IMR-90 (cell line): ENCODE data around the gene MRPL41. TPM values are rescaled to one million over a fixed set of nuclear protein-coding genes. Genes with fewer than 3 reads are reported as not detected.

Source experiments
- ATAC-seq: fragments of 200-7000 bp; cut with Tn5 transposase; 2 replicates; pipeline ENCODE4 v1.9.1; 2020; ENCODE audit warnings: low read depth, mild to moderate bottlenecking, moderate library complexity
- BruUV-seq: library from RNA; stranded (reverse); fragments of 400-500 nt; replicated peaks from 2 replicates; lab custom pipeline; 2021; lab: Mats Ljungman, UMichigan
- CTCF ChIA-PET: fragments of 300-600 bp; formaldehyde crosslinking; extraction: SDS; loops from one replicate; lab custom pipeline; 2021; ENCODE audit warnings: antibody characterized with exemption; lab: Yijun Ruan, JAX
- POLR2A ChIA-PET: fragments of 300-600 bp; sonication (Branson Sonifier 250); formaldehyde crosslinking; loops from one replicate; lab custom pipeline; 2022; ENCODE audit warnings: antibody characterized with exemption; ENCODE audit not compliant: unreplicated experiment; lab: Charles Lee
- DNase-seq: peaks from one replicate; pipeline ENCODE4 v3.0.0; 2013
- H2AFZ ChIP-seq: replicated peaks from 2 replicates; pipeline ENCODE3; 2013; ENCODE audit warnings: low read length, mild to moderate bottlenecking; ENCODE audit not compliant: poor library complexity
- H2AK5ac ChIP-seq: 2 replicates; pipeline ENCODE4 v1.6.1; 2013; ENCODE audit warnings: low read depth, low read length, inconsistent platforms
- H2AK9ac ChIP-seq: replicated peaks from 2 replicates; pipeline ENCODE3; 2013; ENCODE audit warnings: mild to moderate bottlenecking, low read depth, low read length, moderate library complexity; ENCODE audit not compliant: poor library complexity
- H2BK120ac ChIP-seq: 2 replicates; pipeline ENCODE4 v1.6.1; 2013; ENCODE audit warnings: low read depth, low read length, inconsistent platforms
- H2BK15ac ChIP-seq: 3 replicates; pipeline ENCODE4 v1.6.1; 2013; ENCODE audit warnings: low read depth, low read length, inconsistent platforms
- H2BK20ac ChIP-seq: 2 replicates; pipeline ENCODE4 v1.6.1; 2013; ENCODE audit warnings: low read depth, mild to moderate bottlenecking, inconsistent platforms, low read length, moderate library complexity
- H2BK5ac ChIP-seq: 2 replicates; pipeline ENCODE4 v1.6.1; 2013; ENCODE audit warnings: mild to moderate bottlenecking, low read depth, low read length, inconsistent platforms; ENCODE audit not compliant: poor library complexity, severe bottlenecking
- H3K14ac ChIP-seq: replicated peaks from 2 replicates; pipeline ENCODE4 v1.6.1; 2013; ENCODE audit warnings: low read depth, low read length, inconsistent platforms
- H3K18ac ChIP-seq: 2 replicates; pipeline ENCODE4 v1.6.1; 2013; ENCODE audit warnings: low read depth, low read length, control low read depth
- H3K23ac ChIP-seq: 2 replicates; pipeline ENCODE4 v1.6.1; 2013; ENCODE audit warnings: low read depth, low read length, inconsistent platforms
- H3K27ac ChIP-seq: 2 replicates; pipeline ENCODE4 v1.5.1; 2013; ENCODE audit warnings: mild to moderate bottlenecking, control low read depth, low read length; ENCODE audit not compliant: insufficient read depth
- H3K27me3 ChIP-seq: 2 replicates; pipeline ENCODE4 v1.6.1; 2013; ENCODE audit warnings: low read length; ENCODE audit not compliant: control insufficient read depth, insufficient read depth
- H3K36me3 ChIP-seq: 2 replicates; pipeline ENCODE4 v1.6.1; 2013; ENCODE audit warnings: low read length, mixed read lengths; ENCODE audit not compliant: control insufficient read depth, insufficient read depth
- H3K4ac ChIP-seq: 2 replicates; pipeline ENCODE4 v1.6.1; 2013; ENCODE audit warnings: low read depth, low read length, inconsistent platforms
- H3K4me1 ChIP-seq: 2 replicates; pipeline ENCODE4 v1.6.1; 2013; ENCODE audit warnings: low read length, mixed read lengths; ENCODE audit not compliant: control insufficient read depth, insufficient read depth
- H3K4me2 ChIP-seq: 2 replicates; pipeline ENCODE4 v1.6.1; 2013; ENCODE audit warnings: low read depth, mild to moderate bottlenecking, control low read depth, low read length, moderate library complexity
- H3K4me3 ChIP-seq: 2 replicates; pipeline ENCODE4 v1.5.1; 2013; ENCODE audit warnings: low read depth, mild to moderate bottlenecking, control low read depth, low read length, moderate library complexity; ENCODE audit not compliant: insufficient read depth
- H3K56ac ChIP-seq: 2 replicates; pipeline ENCODE4 v1.6.1; 2013; ENCODE audit warnings: low read length, inconsistent platforms; ENCODE audit not compliant: insufficient read depth; ENCODE audit errors: extremely low read depth
- H3K79me1 ChIP-seq, 2 experiments: 2 replicates each; pipeline ENCODE4 v1.6.1; 2013; ENCODE audit warnings: low read length in 2 of 2, inconsistent platforms in 1 of 2, low read depth in 1 of 2
- H3K9ac ChIP-seq: 2 replicates; pipeline ENCODE4 v1.6.1; 2013; ENCODE audit warnings: low read depth, low read length, control low read depth
- H3K9me1 ChIP-seq: 2 replicates; pipeline ENCODE4 v1.6.1; 2013; ENCODE audit warnings: low read length, inconsistent platforms; ENCODE audit not compliant: insufficient read depth
- H3K9me3 ChIP-seq: 2 replicates; pipeline ENCODE4 v1.6.1; 2013; ENCODE audit warnings: low read length; ENCODE audit not compliant: control insufficient read depth, insufficient read depth
- H4K20me1 ChIP-seq: 2 replicates; pipeline ENCODE4 v1.6.1; 2013; ENCODE audit warnings: low read length, inconsistent platforms; ENCODE audit not compliant: insufficient read depth
- H4K5ac ChIP-seq: 2 replicates; pipeline ENCODE4 v1.6.1; 2013; ENCODE audit warnings: mild to moderate bottlenecking, low read depth, low read length, control low read depth
- H4K8ac ChIP-seq, 2 experiments: 2 replicates each; pipeline ENCODE4 v1.6.1; 2013; ENCODE audit warnings: low read depth in 2 of 2, low read length in 2 of 2, control low read depth in 1 of 2, inconsistent platforms in 1 of 2
- H4K91ac ChIP-seq: 2 replicates; pipeline ENCODE4 v1.6.1; 2013; ENCODE audit warnings: low read depth, low read length, inconsistent platforms; ENCODE audit not compliant: insufficient read depth
- BHLHE40 ChIP-seq: fragments of 150-350 bp; IDR thresholded peaks from 2 replicates; pipeline ENCODE4 v1.6.1; 2016; ENCODE audit warnings: mild to moderate bottlenecking, low read depth, low read length
- CEBPB ChIP-seq: IDR thresholded peaks from 2 replicates; pipeline ENCODE4 v1.6.1; 2012; ENCODE audit warnings: low read depth, low read length, improper control_type of control experiment
- CHD1 ChIP-seq: IDR thresholded peaks from 2 replicates; pipeline ENCODE4 v1.6.1; 2012; ENCODE audit warnings: low read depth, low read length, improper control_type of control experiment
- CTCF ChIP-seq: conservative IDR thresholded peaks from 2 replicates; pipeline ENCODE4 v1.5.1; 2012; ENCODE audit warnings: mild to moderate bottlenecking, low read depth, low read length, improper control_type of control experiment
- ELK1 ChIP-seq: fragments of 150-350 bp; IDR thresholded peaks from 2 replicates; pipeline ENCODE4 v1.6.1; 2016; ENCODE audit warnings: low read depth, mild to moderate bottlenecking, low read length, moderate library complexity, borderline replicate concordance
- FOS ChIP-seq: fragments of 150-350 bp; IDR thresholded peaks from 2 replicates; pipeline ENCODE4 v1.6.1; 2016; ENCODE audit warnings: low read depth, low read length
- MAFK ChIP-seq: IDR thresholded peaks from 2 replicates; pipeline ENCODE4 v1.6.1; 2012; ENCODE audit warnings: low read depth, low read length, improper control_type of control experiment
- MAZ ChIP-seq: IDR thresholded peaks from 2 replicates; pipeline ENCODE4 v1.6.1; 2012; ENCODE audit warnings: low read depth, mild to moderate bottlenecking, low read length, improper control_type of control experiment, moderate library complexity, borderline replicate concordance
- MXI1 ChIP-seq: IDR thresholded peaks from 2 replicates; pipeline ENCODE4 v1.6.1; 2012; ENCODE audit warnings: low read depth, mild to moderate bottlenecking, low read length, moderate library complexity, borderline replicate concordance
- NFE2L2 ChIP-seq: fragments of 150-350 bp; IDR thresholded peaks from 2 replicates; pipeline ENCODE4 v1.6.1; 2016; ENCODE audit warnings: low read depth, mild to moderate bottlenecking, low read length
- RFX5 ChIP-seq: IDR thresholded peaks from 2 replicates; pipeline ENCODE4 v1.8.0; 2012; ENCODE audit warnings: low read depth, mild to moderate bottlenecking, low read length, moderate library complexity
- SMC3 ChIP-seq: fragments of 150-350 bp; IDR thresholded peaks from 2 replicates; pipeline ENCODE4 v1.6.1; 2016; ENCODE audit warnings: low read depth, mild to moderate bottlenecking, antibody characterized with exemption, low read length, moderate library complexity
- USF2 ChIP-seq: fragments of 150-350 bp; IDR thresholded peaks from 2 replicates; pipeline ENCODE4 v1.6.1; 2017; ENCODE audit warnings: mild to moderate bottlenecking, antibody characterized with exemption, low read length, low read depth
- WGBS, 2 experiments: methylation state at CpG; one replicate each; pipeline versions ENCODE4 v1.1.5 to v1.1.7; 2013; ENCODE audit warnings: missing lambda C conversion rate in 2 of 2; ENCODE audit not compliant: insufficient read length in 1 of 2; ENCODE audit errors: extremely low coverage in 2 of 2; 5-methylcytosine and 5-hydroxymethylcytosine counted together
- dilution Hi-C: fragments of 300-500 bp; cut with HindIII; formaldehyde crosslinking; loops from one replicate; pipeline ENCODE4 v1.14.3; 2018; ENCODE audit warnings: low sequenced_read_pairs; ENCODE audit not compliant: unreplicated experiment
- in situ Hi-C: fragments of 300-500 bp; cut with MboI; formaldehyde crosslinking; loops from 3 replicates; pipeline ENCODE4 v1.14.3; 2019; ENCODE audit warnings: low sequenced_read_pairs, inconsistent platforms, mixed read lengths
- intact Hi-C: fragments of 100-400 bp; cut with micrococcal nuclease; formaldehyde crosslinking; loops from 2 replicates; pipeline ENCODE4 v1.10.0; 2022
- polyA plus RNA-seq, 3 experiments: library from polyadenylated mRNA; depleted of rRNA; stranded (reverse); fragments of >200 nt; gene quantifications; 2 replicates each; pipeline ENCODE4 v1.2.3, GENCODE V29; 2012; ENCODE audit warnings: low replicate concordance in 1 of 3
- total RNA-seq: library from RNA; depleted of rRNA; stranded (reverse); fragments of >200 nt; gene quantifications from 2 replicates; pipeline ENCODE4 v1.2.3, GENCODE V29; 2012

The MRPL41 gene
- total and polyA plus RNA-seq, 2 of the 4 experiments (the other 2 are of a cell fraction): 15.6 to 38.9 TPM

GRCh38 chr9:137564817-137565411 is 13.2 kb downstream of the MRPL41 start:
- Histone ChIP-seq H2BK120ac (no peak overlapping the region), H3K9me3 (no peaks in the 10 kb centered on the region), H2BK15ac (no peak overlapping the region), H3K4me1 (no peaks in the 10 kb centered on the region), H4K5ac (no peak overlapping the region), H2AK5ac (no peak overlapping the region), H2BK20ac (no peak overlapping the region), H3K4me3 (no peak overlapping the region), H4K91ac (no peak overlapping the region), H3K27me3 (no peaks in the 10 kb centered on the region), H4K8ac (no peak overlapping the region), H3K4me2 (no peak overlapping the region), H3K9ac (no peak overlapping the region), H3K36me3 (peaks cover 30% of the 10 kb centered on the region), H3K79me1 (peaks cover 5 to 11% of the 10 kb centered on the region in 2 experiments; a peak in 3 of 4 replicates), H3K23ac (no peak overlapping the region), H4K20me1 (0 out of 2 replicates have a peak, but pooled peaks cover 4% of the 10 kb centered on the region), H3K9me1 (no peaks in the 10 kb centered on the region), H3K14ac (no peak overlapping the region), H2AK9ac (no peak overlapping the region), H3K56ac (no peak overlapping the region), H2AFZ (no peak overlapping the region), H3K4ac (no peak overlapping the region), H3K18ac (no peak overlapping the region), H3K27ac (no peak overlapping the region), H2BK5ac (no peak overlapping the region)
- ATAC-seq (no peak), DNase-seq (no peak)
- ChIA-PET POLR2A (no interaction called here), CTCF (no interaction called here)
- dilution Hi-C loops (no loop called here), intact Hi-C loops (no loop called here), in situ Hi-C loops (no loop called here)
- 97% methylated on average over 5 of the region's 18 CpGs; no CpG with 5 or more reads in 1 of the 2 experiments for WGBS, 2 experiments
- no peak for TF ChIP-seq CTCF
- no peak for TF ChIP-seq MAZ
- TF ChIP-seq NFE2L2: no peak
- no peak for TF ChIP-seq MXI1
- no peak for TF ChIP-seq CEBPB
- no peak for TF ChIP-seq ELK1
- TF ChIP-seq RFX5: no peak
- no peak for TF ChIP-seq MAFK
- TF ChIP-seq USF2: no peak
- no peak for TF ChIP-seq CHD1
- no peak for TF ChIP-seq BHLHE40
- TF ChIP-seq FOS: no peak
- TF ChIP-seq SMC3: no peak
- no TSS peak for BruUV-seq
